ENCODE data around the gene KIF14.

The KIF14 gene, protein sequence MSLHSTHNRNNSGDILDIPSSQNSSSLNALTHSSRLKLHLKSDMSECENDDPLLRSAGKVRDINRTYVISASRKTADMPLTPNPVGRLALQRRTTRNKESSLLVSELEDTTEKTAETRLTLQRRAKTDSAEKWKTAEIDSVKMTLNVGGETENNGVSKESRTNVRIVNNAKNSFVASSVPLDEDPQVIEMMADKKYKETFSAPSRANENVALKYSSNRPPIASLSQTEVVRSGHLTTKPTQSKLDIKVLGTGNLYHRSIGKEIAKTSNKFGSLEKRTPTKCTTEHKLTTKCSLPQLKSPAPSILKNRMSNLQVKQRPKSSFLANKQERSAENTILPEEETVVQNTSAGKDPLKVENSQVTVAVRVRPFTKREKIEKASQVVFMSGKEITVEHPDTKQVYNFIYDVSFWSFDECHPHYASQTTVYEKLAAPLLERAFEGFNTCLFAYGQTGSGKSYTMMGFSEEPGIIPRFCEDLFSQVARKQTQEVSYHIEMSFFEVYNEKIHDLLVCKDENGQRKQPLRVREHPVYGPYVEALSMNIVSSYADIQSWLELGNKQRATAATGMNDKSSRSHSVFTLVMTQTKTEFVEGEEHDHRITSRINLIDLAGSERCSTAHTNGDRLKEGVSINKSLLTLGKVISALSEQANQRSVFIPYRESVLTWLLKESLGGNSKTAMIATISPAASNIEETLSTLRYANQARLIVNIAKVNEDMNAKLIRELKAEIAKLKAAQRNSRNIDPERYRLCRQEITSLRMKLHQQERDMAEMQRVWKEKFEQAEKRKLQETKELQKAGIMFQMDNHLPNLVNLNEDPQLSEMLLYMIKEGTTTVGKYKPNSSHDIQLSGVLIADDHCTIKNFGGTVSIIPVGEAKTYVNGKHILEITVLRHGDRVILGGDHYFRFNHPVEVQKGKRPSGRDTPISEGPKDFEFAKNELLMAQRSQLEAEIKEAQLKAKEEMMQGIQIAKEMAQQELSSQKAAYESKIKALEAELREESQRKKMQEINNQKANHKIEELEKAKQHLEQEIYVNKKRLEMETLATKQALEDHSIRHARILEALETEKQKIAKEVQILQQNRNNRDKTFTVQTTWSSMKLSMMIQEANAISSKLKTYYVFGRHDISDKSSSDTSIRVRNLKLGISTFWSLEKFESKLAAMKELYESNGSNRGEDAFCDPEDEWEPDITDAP (N-terminal part only)
- 0.76 to 5.9 (median 2.3) reads per million in 4 donors for total RNA-seq

DNA sequence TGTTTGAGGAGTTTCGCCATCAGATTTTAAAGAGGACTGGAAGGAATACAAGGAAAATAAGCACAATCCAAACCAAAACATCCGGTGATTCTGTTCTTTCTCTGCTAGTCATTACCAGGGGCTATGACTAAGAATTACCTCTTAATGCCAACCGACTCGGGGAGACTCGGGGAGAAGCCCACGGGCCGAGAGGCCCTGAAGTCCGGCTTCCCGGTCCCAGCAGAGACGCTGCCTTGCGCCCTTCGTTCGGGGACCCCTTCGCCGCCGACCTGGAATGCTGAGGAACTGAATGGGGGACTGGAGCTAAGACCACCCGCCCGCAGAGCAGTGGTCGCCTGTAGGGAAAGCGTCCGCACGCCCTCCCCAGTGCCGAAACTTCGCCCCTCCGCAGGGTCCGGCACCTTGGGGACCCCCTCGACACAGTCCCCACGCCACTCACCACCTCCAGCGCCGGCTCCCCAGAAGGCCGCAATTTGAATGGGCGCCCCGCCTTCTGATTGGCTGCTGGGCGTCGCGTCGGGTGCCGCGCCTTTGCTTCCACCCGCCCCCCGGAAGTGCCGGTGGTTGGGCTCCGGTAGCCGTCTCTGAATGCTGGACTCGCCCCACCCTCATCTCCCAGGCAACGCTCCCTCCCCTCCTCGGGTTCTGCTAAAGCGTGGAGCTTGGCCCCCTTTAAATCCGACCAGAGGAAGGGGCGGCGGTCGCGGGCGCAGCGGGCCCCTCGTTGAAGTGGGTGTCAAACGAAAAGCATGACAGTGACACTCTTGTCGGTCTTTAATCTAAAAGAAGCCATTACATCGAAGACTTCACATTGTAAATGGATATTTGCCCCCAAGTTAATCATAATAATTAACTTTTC is at the start of gene KIF14:
KIF14 (minus strand) TSS at position 479 of the 859 bp plus-strand sequence. CDS start 2,028 bp downstream, outside the sequence.
- peak; percentile 85 to 93 (median 88) for DNase-seq

DNA sequence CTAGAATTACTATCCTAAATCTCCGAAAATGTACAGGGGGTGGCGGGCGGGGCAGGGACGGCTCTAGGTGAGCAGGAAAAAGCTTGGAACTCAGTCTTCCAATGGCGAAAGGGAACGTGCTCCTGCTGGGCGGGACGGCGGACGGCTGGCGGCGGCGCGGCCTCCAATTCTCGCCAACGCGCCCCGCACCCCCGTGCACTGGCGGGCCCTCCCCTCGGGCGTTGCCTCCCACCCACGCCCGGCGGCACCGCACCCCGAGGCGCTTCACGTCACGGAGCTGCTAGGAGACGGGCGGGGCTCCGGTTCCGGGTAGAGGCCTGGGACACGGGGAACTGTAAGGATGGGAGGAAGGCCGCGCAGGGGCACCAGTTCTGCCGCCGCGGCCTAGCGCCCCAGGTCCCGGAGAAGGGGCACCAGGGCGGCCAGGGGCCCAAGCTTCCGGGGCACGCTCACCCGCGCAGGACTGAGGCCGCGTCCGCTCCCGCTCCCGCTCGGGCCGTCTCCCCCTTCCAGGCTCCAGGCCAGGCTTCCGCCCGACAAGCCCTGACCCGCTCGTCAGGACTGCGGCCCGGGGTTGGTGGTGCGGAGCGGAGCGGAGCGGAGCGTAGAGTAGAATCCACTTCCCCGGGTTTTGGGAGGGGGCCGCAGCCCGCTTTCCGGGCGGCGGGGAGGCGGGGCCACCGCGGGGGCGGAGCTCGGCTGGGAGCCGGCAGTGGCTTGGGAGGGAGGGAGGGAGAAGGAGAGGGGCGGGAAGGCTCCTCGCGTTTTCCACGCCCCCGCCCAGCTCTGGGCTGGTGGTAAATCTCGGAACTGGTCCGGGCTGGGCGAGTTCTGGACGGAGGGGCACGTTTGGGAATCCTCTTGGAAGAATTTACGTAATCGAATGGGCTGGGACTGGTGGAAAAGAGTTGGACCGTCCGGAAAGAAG is 49.0 kb upstream of the KIF14 start, which contains the start of gene DDX59:
DDX59 (minus strand) TSS at position 594 of the 928 bp plus-strand sequence. CDS start 3,167 bp downstream, outside the sequence.
- DNase-seq, result peak; percentile 82 to 94 (median 84)

DNA sequence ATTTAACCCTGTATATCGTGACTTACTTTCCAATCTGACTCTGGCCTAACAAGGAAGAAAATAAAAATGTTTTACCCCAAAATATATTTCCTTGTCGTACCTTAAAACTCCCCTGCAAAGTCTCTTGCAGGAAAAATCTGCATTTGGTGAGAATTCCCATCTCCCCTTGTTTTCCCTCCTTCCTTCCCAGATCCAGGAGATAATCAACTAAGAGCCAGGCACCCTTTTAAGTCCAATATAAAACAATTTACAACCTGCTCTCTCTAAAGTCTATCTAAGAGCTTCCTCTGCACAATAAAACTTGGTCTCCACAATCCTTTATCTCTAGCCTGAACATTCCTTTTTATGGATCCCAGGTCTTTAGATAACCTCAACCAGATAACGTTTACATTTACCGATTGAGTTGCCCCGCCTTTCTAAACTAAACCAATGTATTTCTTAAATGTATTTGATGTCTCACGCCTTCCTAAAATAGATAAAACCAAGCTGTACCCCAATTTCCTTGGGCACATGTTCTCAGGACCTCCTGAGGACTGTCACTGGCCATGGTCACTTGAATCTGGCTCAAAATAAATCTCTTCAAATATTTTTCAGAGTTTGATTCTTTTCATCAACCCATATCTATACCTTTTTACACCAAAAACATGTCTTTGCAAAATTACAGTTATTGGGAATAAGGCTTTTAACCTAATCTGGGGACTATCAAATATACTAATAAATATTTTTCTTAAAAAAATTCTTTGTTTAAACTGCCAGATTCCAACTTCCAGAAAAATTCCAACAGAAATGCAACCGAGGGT is 48.2 kb upstream of the KIF14 start:
- no peak for DNase-seq

DNA sequence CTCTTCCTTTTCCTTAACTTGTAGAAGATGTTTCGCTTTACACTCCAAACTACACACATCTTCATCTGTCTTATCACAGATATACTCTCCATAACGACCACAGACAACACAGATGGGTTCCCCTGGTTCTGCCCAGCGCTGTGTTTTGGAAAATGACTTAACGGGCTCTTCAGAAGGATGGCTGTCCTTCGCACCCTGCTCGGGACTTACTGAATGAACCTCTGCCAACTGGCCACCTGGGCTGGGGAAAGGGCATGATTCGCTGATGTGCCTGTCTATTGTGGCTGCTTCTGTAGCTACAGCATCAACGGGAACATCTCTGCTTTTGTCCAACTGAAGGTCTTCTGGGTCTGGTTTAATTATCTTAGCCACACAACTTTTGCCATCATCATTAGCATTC is 45.8 kb upstream of the KIF14 start:
- DNase-seq, result no peak

DNA sequence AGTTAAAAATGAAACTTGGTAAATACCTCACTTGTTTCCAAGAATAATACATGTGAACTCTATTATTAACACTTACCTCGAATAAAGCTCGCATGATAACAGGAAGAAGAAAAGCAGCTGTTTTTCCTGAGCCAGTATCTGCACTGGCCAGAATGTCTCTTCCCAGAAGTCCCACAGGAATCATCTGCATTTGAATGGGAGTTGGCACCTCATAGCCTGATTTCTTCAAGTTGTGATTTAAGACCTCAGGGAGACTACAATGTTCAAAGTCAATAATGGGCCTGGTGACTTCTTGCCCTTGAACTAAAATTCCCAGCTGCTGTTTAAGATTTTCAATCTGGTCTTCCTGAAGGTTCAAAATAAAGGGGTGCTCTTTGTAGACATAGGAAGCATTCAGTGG is 45.3 kb upstream of the KIF14 start:
- DNase-seq, result no peak

DNA sequence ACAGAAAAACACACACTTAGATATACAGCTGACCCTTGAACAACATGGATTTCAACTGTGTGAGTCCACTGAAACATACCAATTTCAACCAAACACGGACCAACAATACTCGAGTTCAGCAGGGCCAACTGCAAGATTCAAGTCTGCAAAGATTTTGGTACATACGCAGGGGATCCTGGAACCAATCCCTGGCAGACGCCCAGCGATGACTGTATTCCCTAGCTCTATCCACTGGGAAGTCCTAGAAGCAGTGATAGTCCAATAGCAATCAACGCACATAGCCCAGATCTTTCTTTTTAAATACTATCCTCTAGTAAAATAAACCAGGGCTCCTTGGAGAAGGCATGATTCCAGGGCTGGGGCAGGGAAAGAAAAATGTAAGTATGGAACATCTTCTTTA is 40.2 kb upstream of the KIF14 start:
- DNase-seq, result no peak

DNA sequence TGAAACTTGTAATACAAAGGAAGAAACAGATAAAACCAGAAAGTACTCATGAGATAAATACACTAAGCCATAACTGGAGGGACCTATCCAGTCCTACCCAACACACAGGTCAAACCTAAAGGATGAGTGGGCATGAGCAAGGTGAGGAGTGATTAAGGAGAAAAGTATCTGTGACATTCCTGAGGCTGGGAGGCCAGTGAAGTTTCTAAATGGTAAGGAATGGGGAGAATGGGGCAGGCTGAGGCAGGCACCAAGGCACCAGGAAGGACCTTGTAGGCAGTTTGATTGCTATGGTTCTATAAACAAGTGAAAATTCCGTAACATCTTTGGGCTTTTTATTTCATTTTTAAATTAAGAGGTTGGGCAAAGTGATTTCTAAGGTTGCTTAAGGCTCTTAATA is 38.7 kb upstream of the KIF14 start:
- DNase-seq, result no peak

DNA sequence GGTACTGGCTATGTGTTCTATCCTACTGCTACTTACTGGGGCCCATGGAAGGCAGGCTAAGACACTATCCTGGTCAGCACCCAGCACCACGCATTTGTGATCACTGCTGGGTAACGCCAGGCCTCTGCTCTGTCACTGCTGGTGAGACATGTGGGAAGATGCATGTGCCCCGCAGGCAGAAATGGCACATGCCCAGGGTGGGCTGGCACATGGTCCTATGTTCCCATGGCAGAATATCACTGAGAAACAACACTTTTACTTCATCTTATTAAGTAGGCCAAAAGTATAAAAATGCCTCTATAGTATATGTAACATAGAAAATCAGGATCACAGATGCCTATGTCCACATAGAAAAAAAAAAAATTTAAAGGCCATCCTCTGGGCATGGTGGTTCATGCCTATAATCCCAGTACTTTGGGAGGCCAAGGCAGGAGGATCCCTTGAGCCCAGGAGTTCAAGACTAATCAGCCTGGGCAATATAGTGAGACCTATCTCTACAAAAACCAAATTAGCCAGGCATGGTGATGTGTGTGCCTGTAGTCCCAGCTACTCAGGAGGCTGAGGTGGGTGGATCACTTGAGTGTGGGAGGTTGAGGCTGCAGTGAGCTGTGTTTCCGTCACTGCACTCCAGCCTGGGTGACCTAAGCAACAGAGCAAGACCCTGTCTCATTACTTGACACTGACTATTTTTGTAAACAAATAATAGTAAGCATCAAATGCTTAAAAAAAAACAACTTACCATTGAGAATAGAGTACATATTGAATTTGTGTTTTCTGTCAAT is 37.7 kb upstream of the KIF14 start:
- DNase-seq, result no peak

DNA sequence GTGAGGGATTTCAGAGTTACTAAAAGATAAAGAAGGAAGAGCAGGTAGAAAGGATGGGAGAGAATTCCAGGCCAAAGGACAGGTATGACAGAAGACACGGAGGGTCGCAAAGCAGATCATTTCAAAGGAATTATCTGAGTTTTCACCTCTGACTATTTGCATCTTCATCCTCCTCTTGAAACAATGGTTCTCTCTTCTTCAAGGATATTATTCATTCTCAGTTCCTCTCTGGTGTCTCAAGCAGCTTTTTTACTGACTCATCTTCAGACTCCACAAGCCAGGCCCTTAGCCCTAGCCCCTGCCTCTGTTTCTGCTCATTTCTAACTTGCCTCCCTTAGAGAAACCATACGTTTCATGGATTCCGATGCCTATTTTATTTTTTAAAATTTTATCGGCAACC is 34.1 kb upstream of the KIF14 start:
- DNase-seq, result no peak

DNA sequence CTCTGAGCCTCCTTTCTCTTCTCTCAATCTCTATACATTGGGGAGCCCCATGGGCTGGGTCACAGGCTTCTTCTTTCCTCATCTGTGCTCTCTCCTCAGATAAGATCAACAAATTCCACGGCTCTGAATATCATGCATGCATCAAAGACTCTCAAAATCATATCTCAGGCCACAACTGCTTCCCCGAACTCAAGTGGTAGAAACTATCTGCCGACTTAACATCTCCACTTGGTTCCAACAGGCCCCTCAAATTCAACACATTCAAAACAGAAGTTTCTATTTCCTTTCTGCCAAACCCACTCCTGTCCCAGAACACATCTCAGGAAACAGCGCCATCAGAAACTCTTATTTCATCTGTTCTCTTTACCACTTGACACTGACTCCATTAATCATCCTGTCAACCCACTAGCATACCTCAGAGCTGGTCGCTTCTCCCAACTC is 32.5 kb upstream of the KIF14 start:
- DNase-seq, result peak in 1 of 5 donors; percentile 51

DNA sequence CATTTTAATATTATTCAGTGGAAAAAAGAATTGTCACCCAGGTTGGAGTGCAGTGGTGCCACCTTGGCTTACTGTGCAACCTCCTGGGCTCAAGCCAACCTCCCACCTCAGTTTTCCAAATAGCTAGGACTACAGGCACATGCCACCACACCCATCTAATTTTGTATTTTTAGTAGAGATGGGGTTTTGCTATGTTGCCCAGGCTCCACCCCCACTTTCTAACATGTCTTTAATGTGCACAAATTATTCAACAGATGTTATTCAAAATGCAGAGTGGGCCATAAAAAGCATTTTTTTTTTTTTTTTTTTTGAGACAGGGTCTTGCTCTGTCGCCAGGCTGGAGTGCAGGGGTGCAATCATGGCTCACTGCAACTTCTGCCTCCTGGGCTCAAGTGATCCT is 31.8 kb upstream of the KIF14 start:
- DNase-seq, result no peak

DNA sequence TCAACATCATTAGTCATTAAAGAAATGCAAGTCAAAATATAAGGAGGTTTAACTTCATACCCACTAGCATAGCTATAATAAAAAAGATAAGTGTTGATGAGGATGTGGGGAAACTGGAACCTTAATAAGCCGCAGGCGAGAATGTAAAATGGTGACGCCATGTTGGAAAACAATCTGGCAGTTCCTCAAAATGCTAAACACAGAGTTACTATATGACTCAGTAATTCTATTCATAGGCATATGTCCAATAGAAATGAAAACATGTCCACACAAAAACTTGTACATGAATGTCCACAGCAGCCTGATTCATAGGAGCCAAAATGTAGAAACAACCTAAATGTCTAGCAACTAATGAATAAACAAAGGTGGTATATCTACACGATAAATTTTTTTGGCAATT is 26.0 kb upstream of the KIF14 start:
- no peak for DNase-seq

DNA sequence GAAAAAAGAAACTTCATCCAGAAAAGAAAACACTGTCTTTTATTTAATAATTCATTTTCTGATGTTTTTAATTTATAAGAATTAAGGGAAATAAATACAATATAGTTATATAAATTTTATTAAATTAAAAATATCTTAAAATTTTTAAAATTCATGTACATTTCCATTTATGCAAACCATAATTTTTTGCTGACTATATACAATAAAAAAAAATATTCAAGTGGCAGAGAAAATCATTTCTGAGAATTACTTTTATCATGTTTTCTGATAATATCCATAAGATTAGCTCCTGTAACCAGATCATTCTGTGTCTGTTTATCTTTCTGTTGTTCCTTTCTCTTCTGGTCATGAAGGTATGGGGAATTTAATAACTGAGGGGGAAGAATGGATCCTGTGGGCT is 23.5 kb upstream of the KIF14 start:
- DNase-seq, result no peak

DNA sequence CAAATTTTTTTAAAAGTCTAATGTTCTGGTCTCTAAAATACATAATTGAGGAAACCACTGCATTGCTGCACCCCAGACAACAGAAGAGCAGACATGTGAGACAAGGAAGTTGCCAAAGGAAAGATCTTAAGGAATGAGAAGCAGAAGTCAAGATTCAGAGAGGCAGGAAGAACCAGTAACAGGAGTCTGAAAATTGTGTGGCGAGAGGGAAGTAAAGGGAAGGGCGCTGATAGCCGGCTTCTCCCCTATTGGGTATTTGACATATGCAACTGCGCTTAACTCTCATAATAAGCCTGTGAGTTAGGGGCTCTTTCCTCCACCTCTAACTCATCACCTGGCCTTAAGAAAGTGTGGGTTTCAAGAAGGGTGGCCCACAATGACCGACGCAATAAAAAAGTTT is 21.9 kb upstream of the KIF14 start:
- no peak for DNase-seq

DNA sequence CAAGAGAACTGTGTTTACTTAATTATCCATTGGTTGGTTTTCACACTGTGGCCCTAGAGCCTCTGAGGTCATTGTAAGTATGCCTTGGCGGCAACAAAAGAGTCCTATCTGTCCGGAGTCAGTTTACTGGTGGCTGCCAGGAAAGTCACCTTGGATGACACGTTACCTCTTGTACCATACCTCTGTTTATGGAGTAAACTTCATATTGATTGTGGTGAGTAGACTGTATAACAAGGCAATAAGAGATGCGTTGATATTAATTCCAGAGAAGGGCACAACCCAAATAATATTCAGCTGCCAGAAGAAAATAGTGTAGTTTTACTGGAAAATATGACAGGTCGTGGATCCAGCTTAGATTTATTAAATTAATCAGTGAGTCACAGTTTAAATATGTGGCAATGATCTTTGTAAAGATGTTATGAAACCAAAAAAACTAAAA is 20.4 kb upstream of the KIF14 start:
- no peak for DNase-seq

DNA sequence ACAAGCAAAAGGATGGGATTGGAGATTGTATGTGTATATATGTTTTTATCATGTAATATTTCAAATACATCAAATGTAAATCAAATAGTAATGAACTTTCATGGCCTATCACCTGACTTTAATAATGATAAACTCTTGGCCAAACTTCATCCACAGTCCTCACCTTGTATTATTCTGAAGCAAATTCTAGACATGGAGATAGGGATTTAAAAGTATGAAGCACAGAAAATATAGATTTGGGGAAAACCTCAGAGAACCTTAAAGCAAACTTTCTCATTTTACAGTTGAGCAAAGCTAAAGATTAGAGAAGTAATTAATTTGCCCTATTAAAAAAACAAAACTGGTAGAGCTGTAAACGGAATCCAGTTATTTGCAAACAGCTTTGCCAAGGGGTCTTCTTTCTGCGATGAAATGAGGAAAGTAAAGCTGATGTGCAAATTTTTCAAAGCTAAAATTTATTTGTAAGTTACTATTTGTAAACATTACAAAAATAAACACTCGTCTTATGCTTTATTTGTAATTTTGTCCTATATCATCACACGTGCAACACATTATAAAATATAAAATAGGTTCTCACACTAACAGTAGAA is 19.9 kb upstream of the KIF14 start:
- DNase-seq, result no peak

DNA sequence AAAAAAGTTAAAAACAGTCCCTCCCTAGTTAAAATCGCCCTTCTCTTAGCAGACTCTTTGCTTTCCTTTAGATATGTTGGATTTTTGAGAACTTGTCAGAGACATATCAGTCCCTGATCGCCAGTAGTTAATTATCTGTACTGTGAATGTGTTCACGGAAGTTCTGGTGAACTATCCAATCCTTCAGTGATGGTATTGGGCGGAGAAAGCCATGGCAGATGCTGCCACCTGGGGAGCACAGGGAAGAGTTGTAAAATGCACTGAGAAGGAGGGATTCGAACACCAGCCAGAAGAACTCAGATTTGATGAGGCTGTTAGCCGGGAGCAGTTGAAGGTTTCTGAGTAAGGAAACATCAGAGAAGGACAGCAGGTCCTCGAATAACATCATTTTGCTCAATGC is 17.5 kb upstream of the KIF14 start:
- no peak for DNase-seq

DNA sequence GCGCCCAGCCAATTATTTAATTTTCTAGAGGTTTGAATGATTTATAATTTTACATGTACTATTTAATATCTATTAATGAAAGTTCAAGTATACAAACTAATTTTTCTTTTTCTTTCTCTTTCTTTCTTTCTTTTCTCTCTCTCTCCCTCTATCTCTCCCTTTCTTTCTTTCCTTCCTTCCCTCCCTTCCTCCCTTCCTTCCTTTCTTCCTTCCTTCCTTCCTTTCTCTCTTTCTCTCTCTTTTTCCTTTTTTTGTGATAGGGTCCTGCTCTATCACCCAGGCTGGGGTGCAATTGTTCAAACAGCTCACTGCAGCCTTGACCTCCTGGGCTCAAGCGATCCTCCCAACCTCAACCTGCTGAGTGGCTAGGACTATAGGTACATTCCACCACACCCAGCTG is 16.1 kb upstream of the KIF14 start:
- no peak for DNase-seq

Data from T-helper 1 cell (primary cell).